GM19043 (cell line): ENCODE measurements around the gene NAMPT.
"Not testable (repeated sequence)": the region's sequence is repeated elsewhere in the genome, so short reads cannot be mapped to it uniquely, and the experiment has no call there.

ENCODE experiments used
- ATAC-seq: cut with Tn5 transposase; IDR thresholded peaks from one replicate; pipeline ENCODE4 v1.9.1; 2021; ENCODE audit warnings: low read depth; ENCODE audit not compliant: unreplicated experiment

The NAMPT gene

GRCh38 chr7:106284714-106285050 is at the start of gene NAMPT:
Gene NAMPT, minus strand, starts transcription at chr7:106284983. Its CDS starts 99 bp downstream, at chr7:106284884.
- no peak for ATAC-seq

GRCh38 chr7:106332201-106332600 is 47.4 kb upstream of the NAMPT start:
- no peak for ATAC-seq

GRCh38 chr7:106331441-106332175 is 46.8 kb upstream of the NAMPT start:
- ATAC-seq = no peak

GRCh38 chr7:106329971-106330733 is 45.4 kb upstream of the NAMPT start:
- ATAC-seq = no peak

GRCh38 chr7:106329408-106329807 is 44.6 kb upstream of the NAMPT start:
- ATAC-seq = no peak

GRCh38 chr7:106327538-106328481 is 43.0 kb upstream of the NAMPT start:
- ATAC-seq = no peak

- no peak for ATAC-seq
Measured at GRCh38 chr7:106326594-106327537, 42.1 kb upstream of the NAMPT start.

GRCh38 chr7:106324509-106324908 is 39.7 kb upstream of the NAMPT start:
- ATAC-seq = not testable (repeated sequence)

- ATAC-seq = not testable (repeated sequence)
Measured at GRCh38 chr7:106320254-106320770, 35.5 kb upstream of the NAMPT start.

- ATAC-seq = no peak
Measured at GRCh38 chr7:106318482-106318881, 33.7 kb upstream of the NAMPT start.

GRCh38 chr7:106317971-106318370 is 33.2 kb upstream of the NAMPT start:
- no peak for ATAC-seq

GRCh38 chr7:106316947-106317346 is 32.2 kb upstream of the NAMPT start:
- ATAC-seq = no peak

- no peak for ATAC-seq
Measured at GRCh38 chr7:106314875-106315274, 30.1 kb upstream of the NAMPT start.

GRCh38 chr7:106313966-106314365 is 29.2 kb upstream of the NAMPT start:
- ATAC-seq = no peak

GRCh38 chr7:106313456-106313901 is 28.7 kb upstream of the NAMPT start:
- no peak for ATAC-seq

GRCh38 chr7:106312906-106313305 is 28.1 kb upstream of the NAMPT start:
- ATAC-seq = no peak

GRCh38 chr7:106312099-106312871 is 27.5 kb upstream of the NAMPT start:
- ATAC-seq = no peak

GRCh38 chr7:106309362-106309761 is 24.6 kb upstream of the NAMPT start:
- no peak for ATAC-seq

GRCh38 chr7:106306256-106306655 is 21.5 kb upstream of the NAMPT start:
- no peak for ATAC-seq
